Retinal pigment epithelial cell (primary cell): ENCODE data around the gene ELFN1.

ENCODE experiments used
- DNase-seq: peaks from one replicate; pipeline ENCODE4 v3.0.0-alpha.2; 2010; ENCODE audit warnings: low read depth
- H3K4me3 ChIP-seq: 2 replicates; pipeline ENCODE4 v1.5.1; 2011; ENCODE audit warnings: mild to moderate bottlenecking, low read length, control low read depth, moderate library complexity
- CTCF ChIP-seq: conservative IDR thresholded peaks from 2 replicates; pipeline ENCODE4 v1.5.1; 2011; ENCODE audit warnings: low read depth, low read length, control low read depth, inconsistent platforms

Gene ELFN1

GRCh38 chr7:1693419-1693990 lies 23.4 kb downstream of the ELFN1 start:
- DNase-seq = no peak
- no peak overlapping the region for H3K4me3 ChIP-seq
- no peak for TF ChIP-seq CTCF

GRCh38 chr7:1693991-1694524 lies 24.0 kb downstream of the ELFN1 start:
- DNase-seq = peak; percentile 51
- no peak overlapping the region for H3K4me3 ChIP-seq
- no peak for TF ChIP-seq CTCF

GRCh38 chr7:1694611-1695511 lies 24.8 kb downstream of the ELFN1 start:
- H3K4me3 ChIP-seq = no peak overlapping the region
- TF ChIP-seq CTCF = no peak
- no peak for DNase-seq

- no peak for DNase-seq
- H3K4me3 ChIP-seq = no peak overlapping the region
- no peak for TF ChIP-seq CTCF
These were observed 25.9 kb downstream of the ELFN1 start for GRCh38 chr7:1695800-1696454.

- no peak overlapping the region for H3K4me3 ChIP-seq
- no peak for TF ChIP-seq CTCF
- DNase-seq = no peak
These were observed 26.8 kb downstream of the ELFN1 start for GRCh38 chr7:1696671-1697498.

GRCh38 chr7:1697499-1698125 lies 27.5 kb downstream of the ELFN1 start:
- no peak overlapping the region for H3K4me3 ChIP-seq
- DNase-seq = no peak
- no peak for TF ChIP-seq CTCF
